ENCODE measurements around the gene ADSL. TPM values are rescaled to one million over a fixed set of nuclear protein-coding genes. Genes with fewer than 3 reads are reported as not detected.

ADSL gene
- total RNA-seq, 1 donor from 2014 or later: 142 TPM

- H3K4me1 Mint-ChIP-seq (ENCODE audit: low read depth): peaks cover 41% of the 10 kb centered on the region
Observed at GRCh38 chr22:40385036-40385782, 38.9 kb downstream of the ADSL start.

DNA sequence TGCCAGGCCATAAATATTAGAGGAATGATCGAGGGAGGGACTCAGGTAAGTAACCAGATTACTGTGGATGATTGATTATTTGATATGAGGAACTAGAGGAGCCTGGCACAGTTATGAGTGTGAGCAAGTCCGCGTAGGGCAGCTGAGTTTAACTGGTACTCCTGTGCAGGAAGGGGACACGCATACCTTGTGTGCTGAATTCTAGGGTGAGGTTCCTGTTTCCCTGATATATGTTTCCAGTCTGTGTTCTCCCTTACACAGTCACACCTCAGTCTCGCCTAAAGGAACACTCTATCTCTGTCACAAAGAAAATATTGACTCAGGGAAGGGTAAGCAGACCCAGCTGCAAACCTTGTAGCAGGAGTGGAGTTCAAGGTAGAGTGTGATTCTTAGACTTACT lies 41.4 kb downstream of the ADSL start:
- intact Hi-C loops (cut with micrococcal nuclease): no loop called here
- H3K27me3 Mint-ChIP-seq (ENCODE audit: low read depth): no peaks in the 10 kb centered on the region

More at GRCh38 chr22:40385036-40385782, 38.9 kb downstream of the ADSL start:
- no peaks in the 10 kb centered on the region for H3K9me3 Mint-ChIP-seq
- peaks cover 21% of the 10 kb centered on the region for H3K36me3 Mint-ChIP-seq (ENCODE audit: low read depth)
- H3K27ac Mint-ChIP-seq: peak overlapping the region; percentile 74
- intact Hi-C loops (cut with micrococcal nuclease): no loop called here
- H3K4me3 Mint-ChIP-seq (ENCODE audit: low read depth): peak overlapping the region; percentile 70
- H3K27me3 Mint-ChIP-seq (ENCODE audit: low read depth): no peaks in the 10 kb centered on the region
- no peak for DNase-seq (ENCODE audit: low spot score)

DNA sequence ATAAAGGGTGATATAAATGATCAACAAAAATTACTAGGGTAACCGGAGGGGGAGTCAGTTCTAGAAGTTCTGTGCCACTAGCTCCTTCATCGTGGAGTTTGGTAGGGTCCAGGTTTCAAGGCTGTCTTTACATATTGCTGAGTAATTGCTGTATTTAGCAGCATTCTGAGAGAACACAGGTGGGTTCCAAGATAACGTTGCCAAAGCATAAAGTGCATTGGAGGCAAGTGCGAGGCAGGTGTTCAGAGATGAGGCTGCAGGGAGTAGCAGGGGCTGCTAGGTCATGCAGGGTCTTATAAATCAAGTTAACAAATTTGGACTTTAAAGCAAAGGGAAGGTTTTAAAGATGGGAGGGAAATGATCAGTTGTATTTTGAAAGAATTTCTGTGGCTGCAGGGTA lies 41.9 kb downstream of the ADSL start:
- Mint-ChIP-seq H3K4me1 (ENCODE audit: low read depth) (peaks cover 41% of the 10 kb centered on the region), H3K27ac (no peak overlapping the region), H3K9me3 (no peaks in the 10 kb centered on the region), H3K36me3 (ENCODE audit: low read depth) (peaks cover 23% of the 10 kb centered on the region), H3K4me3 (ENCODE audit: low read depth) (no peak overlapping the region), H3K27me3 (ENCODE audit: low read depth) (no peaks in the 10 kb centered on the region)
- no peak for DNase-seq (ENCODE audit: low spot score)
- intact Hi-C loops (cut with micrococcal nuclease): no loop called here

More for the DNA sequence above, 41.4 kb downstream of the ADSL start:
- no peaks in the 10 kb centered on the region for H3K9me3 Mint-ChIP-seq
- peaks cover 44% of the 10 kb centered on the region for H3K4me1 Mint-ChIP-seq (ENCODE audit: low read depth)
- no peak overlapping the region for H3K4me3 Mint-ChIP-seq (ENCODE audit: low read depth)
- no peak for DNase-seq (ENCODE audit: low spot score)
- H3K36me3 Mint-ChIP-seq (ENCODE audit: low read depth): peaks cover 23% of the 10 kb centered on the region
- no peak overlapping the region for H3K27ac Mint-ChIP-seq

DNA sequence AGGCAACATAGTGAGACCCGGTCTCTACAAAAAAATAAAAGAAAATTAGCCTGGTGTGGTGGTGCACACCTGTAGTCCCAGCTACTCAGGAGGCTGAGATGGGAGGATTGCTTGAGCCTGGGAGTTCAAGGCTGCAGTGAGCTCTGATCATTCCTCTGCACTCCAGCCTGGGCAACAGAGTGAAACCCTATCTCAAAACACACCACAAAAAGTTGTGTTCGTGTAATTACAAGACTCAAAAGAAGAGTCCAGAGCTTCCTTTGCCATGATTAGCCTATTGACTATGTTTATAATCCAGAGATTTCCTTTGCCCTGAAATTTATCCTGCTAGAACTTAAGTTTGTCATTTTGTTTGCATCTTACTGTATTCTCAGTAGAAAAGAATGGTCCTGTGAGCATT lies 45.1 kb downstream of the ADSL start:
- intact Hi-C loops (cut with micrococcal nuclease): no loop called here
- Mint-ChIP-seq H3K27me3 (ENCODE audit: low read depth) (no peaks in the 10 kb centered on the region), H3K9me3 (no peaks in the 10 kb centered on the region), H3K36me3 (ENCODE audit: low read depth) (peaks cover 29% of the 10 kb centered on the region), H3K4me1 (ENCODE audit: low read depth) (peaks cover 30% of the 10 kb centered on the region), H3K4me3 (ENCODE audit: low read depth) (no peak overlapping the region), H3K27ac (no peak overlapping the region)
- DNase-seq (ENCODE audit: low spot score): no peak

DNA sequence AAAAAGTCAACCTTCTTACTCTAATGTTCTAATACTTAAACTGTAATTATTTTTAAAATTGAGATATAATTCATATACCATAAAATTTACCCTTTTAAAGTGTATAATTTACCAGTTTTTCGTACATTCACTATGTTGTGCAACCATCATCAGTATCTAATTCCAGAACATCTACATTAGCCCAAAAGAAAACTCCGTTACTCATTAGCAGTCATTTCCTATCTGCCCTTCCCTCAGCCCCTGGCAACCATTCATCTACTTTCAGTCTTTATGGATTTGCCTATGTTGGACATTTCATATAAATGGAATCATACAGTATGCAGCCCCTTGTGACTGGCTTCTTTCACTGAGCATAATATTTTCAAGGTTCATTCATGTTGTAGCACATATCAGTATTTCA lies 46.3 kb downstream of the ADSL start:
- DNase-seq (ENCODE audit: low spot score): no peak
- no peaks in the 10 kb centered on the region for H3K27me3 Mint-ChIP-seq (ENCODE audit: low read depth)
- intact Hi-C loops (cut with micrococcal nuclease): no loop called here
- H3K4me3 Mint-ChIP-seq (ENCODE audit: low read depth): no peak overlapping the region
- no peak overlapping the region for H3K27ac Mint-ChIP-seq
- H3K9me3 Mint-ChIP-seq: no peaks in the 10 kb centered on the region
- H3K36me3 Mint-ChIP-seq (ENCODE audit: low read depth): peaks cover 33% of the 10 kb centered on the region
- H3K4me1 Mint-ChIP-seq (ENCODE audit: low read depth): peaks cover 36% of the 10 kb centered on the region

DNA sequence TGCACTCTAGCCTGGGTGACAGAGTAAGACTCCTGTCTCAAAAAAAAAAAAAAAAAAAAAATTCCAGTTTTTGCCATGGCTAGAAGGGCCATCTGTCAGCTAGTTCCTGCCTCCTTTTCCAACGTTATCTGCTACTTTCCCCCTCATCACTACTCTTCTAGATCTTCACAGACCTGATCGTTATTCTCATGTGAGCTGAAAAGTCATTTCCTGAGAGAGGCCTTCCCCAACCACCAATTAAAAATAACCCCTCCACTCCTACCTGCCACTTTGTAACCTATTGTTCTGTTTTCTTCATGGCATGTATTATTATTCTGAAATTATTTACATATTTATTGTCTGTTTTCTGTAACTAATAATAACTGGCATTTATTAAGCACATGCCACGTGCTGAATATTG lies 48.3 kb downstream of the ADSL start:
- Mint-ChIP-seq H3K36me3 (ENCODE audit: low read depth) (peaks cover 25% of the 10 kb centered on the region), H3K4me1 (ENCODE audit: low read depth) (peaks cover 37% of the 10 kb centered on the region), H3K27ac (no peak overlapping the region), H3K4me3 (ENCODE audit: low read depth) (no peak overlapping the region), H3K9me3 (no peaks in the 10 kb centered on the region), H3K27me3 (ENCODE audit: low read depth) (no peaks in the 10 kb centered on the region)
- intact Hi-C loops (cut with micrococcal nuclease): no loop called here
- DNase-seq (ENCODE audit: low spot score): no peak

DNA sequence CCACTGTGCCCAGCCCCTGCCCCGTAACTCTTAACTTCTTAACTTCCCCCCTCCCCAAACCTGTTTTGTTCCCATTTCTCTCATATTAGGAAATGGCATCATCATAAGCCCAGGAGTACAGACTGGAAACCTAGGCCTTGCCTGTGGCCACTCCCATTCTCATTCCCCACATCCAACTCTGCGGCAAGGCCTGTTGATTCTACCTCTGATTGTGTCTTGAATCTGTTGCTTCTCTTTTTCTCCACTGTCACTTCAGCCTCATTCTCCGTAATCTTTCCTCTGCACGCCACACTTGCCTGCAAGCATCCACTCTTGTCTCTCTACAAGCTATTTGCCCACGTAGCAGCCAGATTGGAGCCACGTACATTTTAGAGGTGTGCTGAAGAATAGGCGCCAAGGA lies 49.3 kb downstream of the ADSL start:
- intact Hi-C loops (cut with micrococcal nuclease): no loop called here
- Mint-ChIP-seq H3K4me1 (ENCODE audit: low read depth) (peaks cover 43% of the 10 kb centered on the region), H3K4me3 (ENCODE audit: low read depth) (no peak overlapping the region), H3K9me3 (no peaks in the 10 kb centered on the region), H3K36me3 (ENCODE audit: low read depth) (peaks cover 20% of the 10 kb centered on the region), H3K27ac (no peak overlapping the region), H3K27me3 (ENCODE audit: low read depth) (no peaks in the 10 kb centered on the region)
- no peak for DNase-seq (ENCODE audit: low spot score)

DNA sequence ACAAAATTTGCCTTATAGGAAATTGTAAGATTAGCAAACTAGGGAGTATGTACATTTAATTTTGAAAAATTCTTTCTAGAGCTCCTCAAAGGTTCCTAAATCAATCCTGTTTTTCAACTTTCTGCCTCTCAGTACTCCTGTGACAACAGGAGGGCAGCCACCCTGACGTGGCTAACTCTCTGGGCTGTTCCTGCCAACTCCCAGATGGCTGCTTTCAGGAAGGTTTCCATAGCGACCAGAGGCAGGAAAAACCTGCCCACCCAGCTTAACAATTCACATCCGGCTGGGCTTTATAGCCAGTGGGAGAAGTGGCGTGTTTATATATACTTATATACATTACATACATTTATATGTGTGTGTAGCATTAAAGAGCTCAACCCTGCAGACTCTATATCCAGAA lies 50.6 kb downstream of the ADSL start:
- intact Hi-C loops (cut with micrococcal nuclease): no loop called here
- H3K27me3 Mint-ChIP-seq (ENCODE audit: low read depth): no peaks in the 10 kb centered on the region
- peaks cover 22% of the 10 kb centered on the region for H3K36me3 Mint-ChIP-seq (ENCODE audit: low read depth)
- H3K4me1 Mint-ChIP-seq (ENCODE audit: low read depth): peaks cover 51% of the 10 kb centered on the region
- H3K4me3 Mint-ChIP-seq (ENCODE audit: low read depth): no peak overlapping the region
- H3K27ac Mint-ChIP-seq: no peak overlapping the region
- DNase-seq (ENCODE audit: low spot score): no peak
- no peaks in the 10 kb centered on the region for H3K9me3 Mint-ChIP-seq

GRCh38 chr22:40397396-40397795 lies 51.1 kb downstream of the ADSL start:
- peaks cover 52% of the 10 kb centered on the region for H3K4me1 Mint-ChIP-seq (ENCODE audit: low read depth)
- no peak overlapping the region for H3K27ac Mint-ChIP-seq
- no peak overlapping the region for H3K4me3 Mint-ChIP-seq (ENCODE audit: low read depth)
- H3K27me3 Mint-ChIP-seq (ENCODE audit: low read depth): no peaks in the 10 kb centered on the region
- H3K36me3 Mint-ChIP-seq (ENCODE audit: low read depth): peaks cover 26% of the 10 kb centered on the region
- DNase-seq (ENCODE audit: low spot score): no peak
- H3K9me3 Mint-ChIP-seq: no peaks in the 10 kb centered on the region
- intact Hi-C loops (cut with micrococcal nuclease): no loop called here

GRCh38 chr22:40399621-40400020 lies 53.3 kb downstream of the ADSL start:
- peaks cover 57% of the 10 kb centered on the region for H3K4me1 Mint-ChIP-seq (ENCODE audit: low read depth)
- H3K4me3 Mint-ChIP-seq (ENCODE audit: low read depth): no peak overlapping the region
- H3K36me3 Mint-ChIP-seq (ENCODE audit: low read depth): peaks cover 44% of the 10 kb centered on the region
- H3K27me3 Mint-ChIP-seq (ENCODE audit: low read depth): no peaks in the 10 kb centered on the region
- no peak for DNase-seq (ENCODE audit: low spot score)
- no peaks in the 10 kb centered on the region for H3K9me3 Mint-ChIP-seq
- intact Hi-C loops (cut with micrococcal nuclease): loop anchor here (2.0 kb wide), 1 partner anchor 63 kb away; no protein-coding TSS in a partner anchor
- H3K27ac Mint-ChIP-seq: no peak overlapping the region

- Mint-ChIP-seq H3K9me3 (no peaks in the 10 kb centered on the region), H3K27me3 (ENCODE audit: low read depth) (no peaks in the 10 kb centered on the region), H3K36me3 (ENCODE audit: low read depth) (peaks cover 47% of the 10 kb centered on the region), H3K27ac (peak overlapping the region; percentile 28), H3K4me3 (ENCODE audit: low read depth) (no peak overlapping the region), H3K4me1 (ENCODE audit: low read depth) (peaks cover 56% of the 10 kb centered on the region)
- peak; percentile 61 for DNase-seq (ENCODE audit: low spot score)
- intact Hi-C loops (cut with micrococcal nuclease): loop anchor here (2.0 kb wide), 1 partner anchor 63 kb away; no protein-coding TSS in a partner anchor
Observed at GRCh38 chr22:40400159-40400558, 53.9 kb downstream of the ADSL start.

DNA sequence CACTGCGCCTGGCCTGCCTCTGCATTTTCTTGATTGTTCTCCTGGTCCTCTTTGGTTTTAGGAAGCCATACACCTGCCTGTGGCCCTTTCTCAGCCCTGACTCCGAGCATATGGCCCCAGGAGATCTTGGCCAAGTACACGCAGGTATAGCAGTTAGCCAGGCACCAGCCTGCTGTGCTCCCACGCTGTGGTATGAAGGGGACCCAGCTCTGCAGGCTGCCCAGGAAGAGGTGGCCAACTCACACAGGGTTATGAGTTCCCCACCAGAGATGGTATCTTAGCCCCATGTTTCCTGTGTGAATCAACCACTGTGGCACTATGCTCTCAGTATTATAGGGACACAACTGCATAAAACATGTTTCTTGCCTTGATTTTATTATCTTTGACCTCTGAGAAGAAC lies 55.2 kb downstream of the ADSL start:
- intact Hi-C loops (cut with micrococcal nuclease): loop anchor here (2.0 kb wide), 1 partner anchor 61 kb away; no protein-coding TSS in a partner anchor

GRCh38 chr22:40401981-40402406 lies 55.7 kb downstream of the ADSL start:
- Mint-ChIP-seq H3K27ac (peak overlapping the region; percentile 81), H3K36me3 (ENCODE audit: low read depth) (peaks cover 46% of the 10 kb centered on the region), H3K27me3 (ENCODE audit: low read depth) (no peaks in the 10 kb centered on the region), H3K4me3 (ENCODE audit: low read depth) (peak overlapping the region; percentile 43), H3K4me1 (ENCODE audit: low read depth) (peaks cover 47% of the 10 kb centered on the region), H3K9me3 (no peaks in the 10 kb centered on the region)
- no peak for DNase-seq (ENCODE audit: low spot score)
- intact Hi-C loops (cut with micrococcal nuclease): loop anchor here (2.0 kb wide), 1 partner anchor 61 kb away; no protein-coding TSS in a partner anchor

More for the DNA sequence above, 55.2 kb downstream of the ADSL start:
- H3K36me3 Mint-ChIP-seq (ENCODE audit: low read depth): peaks cover 43% of the 10 kb centered on the region
- H3K27ac Mint-ChIP-seq: peak overlapping the region; percentile 81
- H3K4me1 Mint-ChIP-seq (ENCODE audit: low read depth): peaks cover 51% of the 10 kb centered on the region
- no peaks in the 10 kb centered on the region for H3K27me3 Mint-ChIP-seq (ENCODE audit: low read depth)
- H3K4me3 Mint-ChIP-seq (ENCODE audit: low read depth): peak overlapping the region; percentile 43
- DNase-seq (ENCODE audit: low spot score): peak; percentile 53
- H3K9me3 Mint-ChIP-seq: no peaks in the 10 kb centered on the region

Data from activated T-helper 2 cell treated with anti-CD3 and anti-CD28 coated beads, Interferon-gamma antibody, Interleukin-2, Interleukin-4, amounts not matched to agents 10 μg/mL and 5 μg/mL and 100 μg/mL, durations not matched to agents 14 hours and 24 hours and 36 hours (primary cell).